Naive thymus-derived CD8-positive, alpha-beta T cell (primary cell): ENCODE data around the gene FES. TPM values are rescaled to one million over a fixed set of nuclear protein-coding genes. Genes with fewer than 3 reads are reported as not detected.

ENCODE experiments used
- ATAC-seq, 2 donors: fragments of 150-1000 bp; cut with Tn5 transposase in 1 of 2; sonication (Bioruptor Pico), chemical (Tn5 transposase) in 1 of 2; 1 replicate in 1 of 2; 2 replicates in 1 of 2; pipeline ENCODE4 v1.10.0; 2021; ENCODE audit warnings: mild to moderate bottlenecking in 2 of 2, moderate library complexity in 2 of 2
- POLR2A ChIA-PET: fragments of 350-600 bp; sonication (Branson Sonifier 250); formaldehyde crosslinking; loops from one replicate; lab custom pipeline; 2021; ENCODE audit warnings: antibody characterized with exemption; lab: Charles Lee
- DNase-seq, 10 donors: peaks; one replicate each; pipeline versions ENCODE4 v3.0.0 to v3.0.0-alpha.2; 2020 to 2022
- H3K27ac Mint-ChIP-seq, 10 donors: one replicate each; pipeline ENCODE4 v1.8.0; 2020 to 2022; ENCODE audit warnings: mild to moderate bottlenecking in 10 of 10, mixed read lengths in 10 of 10, moderate library complexity in 4 of 10, inconsistent platforms in 1 of 10
- H3K27me3 Mint-ChIP-seq, 5 donors: one replicate each; pipeline ENCODE4 v1.8.0; 2021 to 2022; ENCODE audit warnings: mixed read lengths in 5 of 5
- H3K36me3 Mint-ChIP-seq, 3 donors: one replicate each; pipeline ENCODE4 v1.8.0; 2020 to 2022; ENCODE audit warnings: mixed read lengths in 3 of 3, mild to moderate bottlenecking in 2 of 3, inconsistent platforms in 1 of 3
- H3K4me1 Mint-ChIP-seq, 4 donors: one replicate each; pipeline ENCODE4 v1.8.0; 2021 to 2022; ENCODE audit warnings: mixed read lengths in 4 of 4
- H3K4me3 Mint-ChIP-seq, 10 donors: one replicate each; pipeline ENCODE4 v1.8.0; 2020 to 2022; ENCODE audit warnings: mild to moderate bottlenecking in 10 of 10, mixed read lengths in 10 of 10, moderate library complexity in 6 of 10, inconsistent platforms in 1 of 10
- H3K9me3 Mint-ChIP-seq, 9 donors: one replicate each; pipeline ENCODE4 v1.8.0; 2020 to 2022; ENCODE audit warnings: mixed read lengths in 9 of 9, mild to moderate bottlenecking in 3 of 9, inconsistent platforms in 1 of 9, moderate library complexity in 1 of 9
- polyA plus RNA-seq, 3 donors: library from polyadenylated mRNA; unstranded; fragments of 300-500 nt; fragmentation: Illumina TruSeq; gene quantifications; one replicate each; pipeline ENCODE4 v1.2.3, GENCODE V29; 2021
- total RNA-seq, 8 experiments: library from RNA in 2 of 8; stranded (reverse) in 2 of 8; gene quantifications; one replicate each; pipeline ENCODE4 v1.2.3 and lab custom pipeline; 2021 to 2026

The FES gene
- total and polyA plus RNA-seq, 5 experiments from 2014 or later, result 0.08 to 3.5 (median 1.5) TPM; not detected in 1

DNA sequence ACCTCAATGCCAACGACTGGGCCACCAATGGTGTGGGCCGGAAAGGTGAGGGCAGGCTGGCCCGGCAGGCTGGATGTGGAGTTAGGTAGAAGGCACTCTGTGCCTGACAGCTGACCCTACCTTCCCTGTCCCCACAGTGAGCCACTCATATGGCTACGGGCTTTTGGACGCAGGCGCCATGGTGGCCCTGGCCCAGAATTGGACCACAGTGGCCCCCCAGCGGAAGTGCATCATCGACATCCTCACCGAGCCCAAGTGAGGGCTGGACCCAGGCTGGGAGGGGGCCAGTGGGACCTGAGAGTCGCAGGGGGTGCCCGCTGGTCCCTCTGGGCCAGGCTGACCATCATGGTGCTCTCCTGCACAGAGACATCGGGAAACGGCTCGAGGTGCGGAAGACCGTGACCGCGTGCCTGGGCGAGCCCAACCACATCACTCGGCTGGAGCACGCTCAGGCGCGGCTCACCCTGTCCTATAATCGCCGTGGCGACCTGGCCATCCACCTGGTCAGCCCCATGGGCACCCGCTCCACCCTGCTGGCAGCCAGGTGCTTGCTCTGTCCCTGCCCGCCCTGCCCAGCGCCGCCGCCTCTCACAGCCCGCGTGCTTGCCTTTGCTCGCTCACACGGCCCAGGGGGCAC is 4.5 kb upstream of the FES start:
- Mint-ChIP-seq H3K27ac (no peak overlapping the region), H3K36me3 (peaks cover 0 to 46% (median 15%) of the 10 kb centered on the region in 3 donors), H3K9me3 (no peaks in the 10 kb centered on the region), H3K27me3 (peaks cover 0 to 2% (median 0%) of the 10 kb centered on the region in 5 donors), H3K4me1 (peaks cover under 1 to 11% (median 3%) of the 10 kb centered on the region in 4 donors), H3K4me3 (no peak overlapping the region)
- ATAC-seq, result no peak
- POLR2A ChIA-PET, result interaction anchor here (0.6 kb wide), 1 partner anchor 314 kb away, joined by 3 read pairs; no protein-coding TSS in a partner anchor
- no peak for DNase-seq

DNA sequence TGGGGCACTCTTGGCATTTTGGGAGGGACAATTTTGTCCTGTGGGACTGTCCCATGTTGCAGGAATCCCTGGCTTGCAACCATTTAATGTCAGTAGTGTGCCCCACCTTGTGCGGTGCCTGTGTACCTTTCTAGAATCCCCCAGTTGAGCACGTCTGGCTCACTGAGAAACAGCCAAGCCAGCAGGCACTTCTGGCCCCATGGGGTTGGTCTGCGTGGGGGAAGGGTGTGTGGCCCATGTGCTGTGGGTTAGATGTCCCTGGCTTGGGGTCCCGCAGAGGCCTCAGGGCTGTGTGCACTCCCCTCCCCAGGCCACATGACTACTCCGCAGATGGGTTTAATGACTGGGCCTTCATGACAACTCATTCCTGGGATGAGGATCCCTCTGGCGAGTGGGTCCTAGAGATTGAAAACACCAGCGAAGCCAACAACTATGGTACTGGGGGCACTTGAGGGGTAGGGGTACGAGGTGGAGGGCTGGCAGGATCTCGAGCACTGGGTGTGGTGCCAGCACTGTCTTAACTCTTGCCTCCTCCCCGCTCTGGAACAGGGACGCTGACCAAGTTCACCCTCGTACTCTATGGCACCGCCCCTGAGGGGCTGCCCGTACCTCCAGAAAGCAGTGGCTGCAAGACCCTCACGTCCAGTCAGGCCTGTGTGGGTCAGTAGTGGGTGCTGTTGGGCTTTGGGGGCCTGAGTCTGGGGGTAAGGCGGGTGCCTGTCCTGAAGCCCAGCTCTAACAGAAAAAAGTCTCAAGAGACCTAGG is 3.7 kb upstream of the FES start:
- POLR2A ChIA-PET, result no interaction called here
- Mint-ChIP-seq H3K9me3 (no peaks in the 10 kb centered on the region), H3K27me3 (peaks cover 0 to 4% (median 0%) of the 10 kb centered on the region in 5 donors), H3K36me3 (peaks cover 0 to 46% (median 15%) of the 10 kb centered on the region in 3 donors), H3K4me3 (no peak overlapping the region), H3K4me1 (peaks cover 3 to 15% (median 8%) of the 10 kb centered on the region in 4 donors), H3K27ac (peak overlapping the region in 2 of 10 donors; percentile 67 to 75)
- no peak for ATAC-seq
- no peak for DNase-seq

DNA sequence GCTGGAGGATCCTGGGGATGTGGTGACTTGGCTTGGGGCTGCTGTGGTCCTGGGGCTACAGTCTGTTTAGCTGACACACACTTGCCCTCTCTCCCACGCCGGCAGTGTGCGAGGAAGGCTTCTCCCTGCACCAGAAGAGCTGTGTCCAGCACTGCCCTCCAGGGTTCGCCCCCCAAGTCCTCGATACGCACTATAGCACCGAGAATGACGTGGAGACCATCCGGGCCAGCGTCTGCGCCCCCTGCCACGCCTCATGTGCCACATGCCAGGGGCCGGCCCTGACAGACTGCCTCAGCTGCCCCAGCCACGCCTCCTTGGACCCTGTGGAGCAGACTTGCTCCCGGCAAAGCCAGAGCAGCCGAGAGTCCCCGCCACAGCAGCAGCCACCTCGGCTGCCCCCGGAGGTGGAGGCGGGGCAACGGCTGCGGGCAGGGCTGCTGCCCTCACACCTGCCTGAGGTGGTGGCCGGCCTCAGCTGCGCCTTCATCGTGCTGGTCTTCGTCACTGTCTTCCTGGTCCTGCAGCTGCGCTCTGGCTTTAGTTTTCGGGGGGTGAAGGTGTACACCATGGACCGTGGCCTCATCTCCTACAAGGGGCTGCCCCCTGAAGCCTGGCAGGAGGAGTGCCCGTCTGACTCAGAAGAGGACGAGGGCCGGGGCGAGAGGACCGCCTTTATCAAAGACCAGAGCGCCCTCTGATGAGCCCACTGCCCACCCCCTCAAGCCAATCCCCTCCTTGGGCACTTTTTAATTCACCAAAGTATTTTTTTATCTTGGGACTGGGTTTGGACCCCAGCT is 2.9 kb upstream of the FES start:
- H3K27ac Mint-ChIP-seq, result no peak overlapping the region
- H3K4me3 Mint-ChIP-seq, result no peak overlapping the region
- H3K27me3 Mint-ChIP-seq, result peaks cover 0 to 4% (median 0%) of the 10 kb centered on the region in 5 donors
- no peaks in the 10 kb centered on the region for H3K9me3 Mint-ChIP-seq
- POLR2A ChIA-PET, result interaction anchor here (0.6 kb wide), 1 partner anchor 177 kb away, joined by 3 read pairs; no protein-coding TSS in a partner anchor
- DNase-seq (no peak), ATAC-seq (no peak)
- H3K36me3 Mint-ChIP-seq, result peaks cover 0 to 42% (median 15%) of the 10 kb centered on the region in 3 donors
- peaks cover 4 to 23% (median 15%) of the 10 kb centered on the region in 4 donors for H3K4me1 Mint-ChIP-seq

DNA sequence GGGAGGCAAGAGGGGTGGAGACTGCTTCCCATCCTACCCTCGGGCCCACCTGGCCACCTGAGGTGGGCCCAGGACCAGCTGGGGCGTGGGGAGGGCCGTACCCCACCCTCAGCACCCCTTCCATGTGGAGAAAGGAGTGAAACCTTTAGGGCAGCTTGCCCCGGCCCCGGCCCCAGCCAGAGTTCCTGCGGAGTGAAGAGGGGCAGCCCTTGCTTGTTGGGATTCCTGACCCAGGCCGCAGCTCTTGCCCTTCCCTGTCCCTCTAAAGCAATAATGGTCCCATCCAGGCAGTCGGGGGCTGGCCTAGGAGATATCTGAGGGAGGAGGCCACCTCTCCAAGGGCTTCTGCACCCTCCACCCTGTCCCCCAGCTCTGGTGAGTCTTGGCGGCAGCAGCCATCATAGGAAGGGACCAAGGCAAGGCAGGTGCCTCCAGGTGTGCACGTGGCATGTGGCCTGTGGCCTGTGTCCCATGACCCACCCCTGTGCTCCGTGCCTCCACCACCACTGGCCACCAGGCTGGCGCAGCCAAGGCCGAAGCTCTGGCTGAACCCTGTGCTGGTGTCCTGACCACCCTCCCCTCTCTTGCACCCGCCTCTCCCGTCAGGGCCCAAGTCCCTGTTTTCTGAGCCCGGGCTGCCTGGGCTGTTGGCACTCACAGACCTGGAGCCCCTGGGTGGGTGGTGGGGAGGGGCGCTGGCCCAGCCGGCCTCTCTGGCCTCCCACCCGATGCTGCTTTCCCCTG is 2.2 kb upstream of the FES start:
- no peak overlapping the region for H3K4me3 Mint-ChIP-seq
- POLR2A ChIA-PET, result interaction anchor here (0.6 to 0.9 kb wide), 2 partner anchors 165 to 178 kb away, joined by 3 read pairs; partner anchors contain the start of gene BLM
- H3K27ac Mint-ChIP-seq, result no peak overlapping the region
- H3K27me3 Mint-ChIP-seq, result peaks cover 0 to 4% (median 0%) of the 10 kb centered on the region in 5 donors
- DNase-seq (no peak), ATAC-seq (no peak)
- peaks cover 4 to 24% (median 15%) of the 10 kb centered on the region in 4 donors for H3K4me1 Mint-ChIP-seq
- H3K36me3 Mint-ChIP-seq, result peaks cover 0 to 35% (median 15%) of the 10 kb centered on the region in 3 donors
- H3K9me3 Mint-ChIP-seq, result no peaks in the 10 kb centered on the region

DNA sequence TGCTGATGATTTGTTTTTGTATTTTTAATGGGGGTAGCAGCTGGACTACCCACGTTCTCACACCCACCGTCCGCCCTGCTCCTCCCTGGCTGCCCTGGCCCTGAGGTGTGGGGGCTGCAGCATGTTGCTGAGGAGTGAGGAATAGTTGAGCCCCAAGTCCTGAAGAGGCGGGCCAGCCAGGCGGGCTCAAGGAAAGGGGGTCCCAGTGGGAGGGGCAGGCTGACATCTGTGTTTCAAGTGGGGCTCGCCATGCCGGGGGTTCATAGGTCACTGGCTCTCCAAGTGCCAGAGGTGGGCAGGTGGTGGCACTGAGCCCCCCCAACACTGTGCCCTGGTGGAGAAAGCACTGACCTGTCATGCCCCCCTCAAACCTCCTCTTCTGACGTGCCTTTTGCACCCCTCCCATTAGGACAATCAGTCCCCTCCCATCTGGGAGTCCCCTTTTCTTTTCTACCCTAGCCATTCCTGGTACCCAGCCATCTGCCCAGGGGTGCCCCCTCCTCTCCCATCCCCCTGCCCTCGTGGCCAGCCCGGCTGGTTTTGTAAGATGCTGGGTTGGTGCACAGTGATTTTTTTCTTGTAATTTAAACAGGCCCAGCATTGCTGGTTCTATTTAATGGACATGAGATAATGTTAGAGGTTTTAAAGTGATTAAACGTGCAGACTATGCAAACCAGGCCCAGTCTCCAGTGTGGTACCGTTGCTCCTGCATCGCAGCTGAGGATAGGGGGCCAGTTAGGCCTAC is 1.4 kb upstream of the FES start:
- H3K27ac Mint-ChIP-seq, result peak overlapping the region in 2 of 10 donors; percentile 53 to 65
- ATAC-seq (no peak), DNase-seq (no peak)
- no peaks in the 10 kb centered on the region for H3K9me3 Mint-ChIP-seq
- peaks cover 6 to 25% (median 15%) of the 10 kb centered on the region in 4 donors for H3K4me1 Mint-ChIP-seq
- H3K4me3 Mint-ChIP-seq, result peak overlapping the region in 1 of 10 donors; percentile 53
- POLR2A ChIA-PET, result interaction anchor here (0.9 kb wide), 1 partner anchor 166 kb away, joined by 3 read pairs; the partner anchor contains the start of gene BLM
- peaks cover 0 to 28% (median 15%) of the 10 kb centered on the region in 3 donors for H3K36me3 Mint-ChIP-seq
- peaks cover 0 to 9% (median 0%) of the 10 kb centered on the region in 5 donors for H3K27me3 Mint-ChIP-seq

DNA sequence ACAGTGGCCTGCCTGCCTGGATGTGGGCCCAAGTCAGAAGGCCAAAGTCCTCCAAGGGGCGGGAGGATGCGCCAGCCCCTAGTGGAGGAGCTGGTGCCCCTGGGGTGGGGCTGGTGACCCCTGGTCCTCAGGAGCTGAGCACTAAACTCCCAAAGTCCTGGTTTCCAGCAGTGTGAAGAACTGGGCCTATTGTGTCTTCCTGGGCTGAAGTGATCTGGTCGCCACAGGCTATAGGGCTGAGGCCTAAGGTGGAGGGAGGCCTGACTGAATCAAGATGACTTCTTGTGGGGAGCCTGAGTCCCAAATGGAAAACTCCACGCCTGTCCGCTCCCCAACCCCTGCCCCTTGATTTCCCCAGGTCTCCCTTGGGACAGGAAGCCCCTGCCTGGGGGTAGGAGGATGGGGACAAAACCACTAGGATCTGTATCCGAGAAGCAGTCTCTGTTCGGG is 753 bp upstream of the FES start:
- POLR2A ChIA-PET, result interaction anchor here (1.1 kb wide), 1 partner anchor 12 kb away, joined by 3 read pairs; no protein-coding TSS in a partner anchor
- H3K27ac Mint-ChIP-seq, result peak overlapping the region in 2 of 10 donors; percentile 13 to 34

DNA sequence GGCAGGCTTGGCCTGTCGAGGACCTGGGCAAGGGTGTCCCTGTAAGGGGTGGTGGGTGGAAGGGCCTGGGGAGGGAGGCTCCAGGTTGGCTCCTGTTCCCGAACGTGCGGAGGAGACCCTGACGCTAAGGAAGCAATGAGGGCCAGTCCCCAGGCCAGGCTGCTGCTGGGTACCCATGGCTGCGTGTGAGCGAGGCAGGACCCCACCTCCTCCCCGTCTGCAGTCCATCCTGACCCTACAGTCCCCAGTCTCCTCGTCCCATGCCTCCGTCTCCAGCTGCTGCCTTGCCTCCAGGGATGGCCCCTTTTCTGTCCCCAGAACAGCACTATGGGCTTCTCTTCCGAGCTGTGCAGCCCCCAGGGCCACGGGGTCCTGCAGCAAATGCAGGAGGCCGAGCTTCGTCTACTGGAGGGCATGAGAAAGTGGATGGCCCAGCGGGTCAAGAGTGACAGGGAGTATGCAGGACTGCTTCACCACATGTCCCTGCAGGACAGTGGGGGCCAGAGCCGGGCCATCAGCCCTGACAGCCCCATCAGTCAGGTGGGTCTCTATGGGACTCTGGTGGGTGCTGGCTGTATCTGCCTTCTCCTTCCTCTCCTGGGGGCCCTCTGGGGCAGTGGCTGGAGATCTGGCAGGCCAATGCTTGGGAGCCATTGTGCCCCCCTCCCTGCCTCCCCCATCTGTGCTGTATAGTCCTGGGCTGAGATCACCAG is 571 bp downstream of the FES start:
- H3K4me1 Mint-ChIP-seq, result peaks cover 8 to 28% (median 15%) of the 10 kb centered on the region in 4 donors
- DNase-seq (no peak), ATAC-seq (no peak)
- peak overlapping the region in 4 of 10 donors; percentile 30 to 74 (median 48) for H3K4me3 Mint-ChIP-seq
- POLR2A ChIA-PET, result interaction anchor here (0.5 to 1.6 kb wide), 6 partner anchors 11 to 206 kb away, joined by 3 to 7 read pairs (median 4); partner anchors contain the start of genes BLM and MAN2A2
- peak overlapping the region in 4 of 10 donors; percentile 16 to 82 (median 46) for H3K27ac Mint-ChIP-seq
- peaks cover 0 to 9% (median 0%) of the 10 kb centered on the region in 5 donors for H3K27me3 Mint-ChIP-seq
- H3K36me3 Mint-ChIP-seq, result peaks cover 0 to 10% (median 4%) of the 10 kb centered on the region in 3 donors
- no peaks in the 10 kb centered on the region for H3K9me3 Mint-ChIP-seq

More for the DNA sequence above, 753 bp upstream of the FES start:
- DNase-seq (no peak), ATAC-seq (no peak)
- Mint-ChIP-seq H3K4me1 (peaks cover 8 to 28% (median 15%) of the 10 kb centered on the region in 4 donors), H3K36me3 (peaks cover 0 to 22% (median 13%) of the 10 kb centered on the region in 3 donors), H3K9me3 (no peaks in the 10 kb centered on the region), H3K27me3 (peaks cover 0 to 9% (median 0%) of the 10 kb centered on the region in 5 donors), H3K4me3 (peak overlapping the region in 2 of 10 donors; percentile 41 to 53)

DNA sequence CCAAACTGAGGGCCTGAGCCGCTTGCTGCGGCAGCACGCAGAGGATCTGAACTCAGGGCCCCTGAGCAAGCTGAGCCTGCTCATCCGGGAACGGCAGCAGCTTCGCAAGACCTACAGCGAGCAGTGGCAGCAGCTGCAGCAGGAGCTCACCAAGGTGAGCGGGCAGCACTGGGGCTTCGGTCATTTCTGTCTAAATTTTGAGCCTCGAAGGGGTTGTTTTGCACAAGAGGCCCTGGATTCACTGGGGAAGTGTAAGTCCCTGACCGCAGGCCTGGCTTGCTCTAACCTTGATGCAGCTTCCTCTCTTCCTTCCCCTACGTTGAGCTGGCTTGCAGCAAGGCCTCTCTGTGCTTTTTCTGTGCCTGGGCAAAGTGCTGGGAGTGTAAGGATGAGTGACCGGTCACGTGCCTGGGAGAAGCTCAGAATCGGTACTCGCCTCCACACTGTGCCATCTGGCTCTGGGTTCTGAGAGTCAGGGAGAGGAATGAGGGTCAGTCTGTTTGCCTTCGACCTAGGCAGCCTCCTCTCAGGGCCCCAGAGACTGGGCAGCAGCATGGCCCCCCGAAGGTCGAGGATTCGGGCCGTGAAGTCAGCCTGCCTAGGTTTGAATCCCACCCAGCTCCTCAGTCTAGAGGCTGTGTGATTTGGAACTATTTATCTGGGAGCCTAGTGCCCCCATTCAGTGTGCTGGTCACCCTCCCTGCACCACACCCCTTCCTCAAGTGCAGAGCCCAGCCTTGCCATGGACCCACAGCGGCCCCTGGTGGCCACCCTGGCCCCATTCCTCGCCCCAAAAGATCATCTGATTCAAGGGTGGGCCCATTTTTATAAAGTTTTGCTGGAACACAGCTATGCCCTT is 1.4 kb downstream of the FES start:
- Mint-ChIP-seq H3K9me3 (no peaks in the 10 kb centered on the region), H3K36me3 (peaks cover 0 to 5% (median 4%) of the 10 kb centered on the region in 3 donors), H3K4me1 (peaks cover 8 to 28% (median 15%) of the 10 kb centered on the region in 4 donors), H3K27me3 (peaks cover 0 to 9% (median 0%) of the 10 kb centered on the region in 5 donors), H3K4me3 (peak overlapping the region in 5 of 10 donors; percentile 10 to 74 (median 45)), H3K27ac (peak overlapping the region in 2 of 10 donors; percentile 15 to 82)
- peak; percentile 49 to 86 (median 76) for DNase-seq
- POLR2A ChIA-PET, result interaction anchor here (0.5 to 1.6 kb wide), 6 partner anchors 12 to 238 kb away, joined by 3 to 7 read pairs (median 4); partner anchors contain the start of genes BLM and MAN2A2
- ATAC-seq, result peak; percentile 78 to 81

DNA sequence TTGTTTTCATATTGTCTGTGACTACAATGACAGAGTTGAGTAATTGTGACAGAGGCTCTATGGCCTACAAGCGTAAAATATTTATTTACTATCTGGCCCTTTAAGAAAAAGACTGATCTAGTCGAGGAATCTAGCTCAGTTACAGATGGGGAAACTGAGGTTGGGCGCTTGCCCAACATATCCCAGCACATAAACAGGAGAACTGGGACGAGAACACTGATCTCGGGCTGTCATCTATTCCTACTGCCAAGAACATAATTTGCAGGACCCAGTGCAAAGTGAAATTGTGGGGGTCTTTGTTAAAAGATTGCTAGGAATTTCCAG is 1.9 kb downstream of the FES start:
- H3K27me3 Mint-ChIP-seq, result peaks cover 0 to 9% (median 0%) of the 10 kb centered on the region in 5 donors
- peaks cover 8 to 28% (median 15%) of the 10 kb centered on the region in 4 donors for H3K4me1 Mint-ChIP-seq
- peak overlapping the region in 1 of 10 donors; percentile 64 for H3K4me3 Mint-ChIP-seq
- H3K9me3 Mint-ChIP-seq, result no peaks in the 10 kb centered on the region
- POLR2A ChIA-PET, result interaction anchor here (1.2 to 1.5 kb wide), 3 partner anchors 15 to 239 kb away, joined by 3 to 7 read pairs (median 4); partner anchors contain the start of gene MAN2A2
- H3K27ac Mint-ChIP-seq, result peak overlapping the region in 1 of 10 donors; percentile 3
- no peak for DNase-seq
- no peak for ATAC-seq
- peaks cover 0 to 3% (median 0%) of the 10 kb centered on the region in 3 donors for H3K36me3 Mint-ChIP-seq
